HL-60 (cell line): ENCODE results near the gene B9D1.

Source experiments
- DNase-seq, 2 experiments: peaks; one replicate each; pipeline ENCODE4 v3.0.0-alpha.2; 2010 to 2020; ENCODE audit warnings: low read depth in 1 of 2, low spot score in 1 of 2
- H3K27ac ChIP-seq: fragments of 250-450 bp; sonication (Bioruptor Pico); replicated peaks from 2 replicates; pipeline ENCODE4 v1.5.1; 2020; ENCODE audit warnings: mild to moderate bottlenecking, moderate library complexity
- H3K27me3 ChIP-seq: fragments of 250-450 bp; sonication (Bioruptor Pico); 2 replicates; pipeline ENCODE4 v1.5.1; 2021; ENCODE audit warnings: mild to moderate bottlenecking, moderate library complexity; ENCODE audit not compliant: insufficient read depth, poor library complexity, severe bottlenecking
- H3K4me3 ChIP-seq: replicated peaks from 2 replicates; pipeline ENCODE4 v1.5.1; 2011; ENCODE audit warnings: mild to moderate bottlenecking, control low read depth, low read length; ENCODE audit not compliant: insufficient read depth
- CTCF ChIP-seq: IDR thresholded peaks from one replicate; pipeline ENCODE4 v1.5.1; 2011; ENCODE audit warnings: low read length, control low read depth, inconsistent platforms; ENCODE audit not compliant: insufficient read depth
- GABPA ChIP-seq: IDR thresholded peaks from 2 replicates; pipeline ENCODE4 v1.6.1; 2012; ENCODE audit warnings: low read depth
- POLR2AphosphoS5 ChIP-seq: IDR thresholded peaks from 2 replicates; pipeline ENCODE4 v1.6.1; 2012; ENCODE audit warnings: low read depth
- REST ChIP-seq: IDR thresholded peaks from 2 replicates; pipeline ENCODE4 v1.6.1; 2012; ENCODE audit warnings: low read depth; ENCODE audit not compliant: insufficient replicate concordance
- SPI1 ChIP-seq: IDR thresholded peaks from 2 replicates; pipeline ENCODE4 v1.6.1; 2012; ENCODE audit warnings: low read depth, mild to moderate bottlenecking, borderline replicate concordance

B9D1 gene

GRCh38 chr17:19410091-19410490 lies 47.6 kb upstream of the B9D1 start:
- TF ChIP-seq REST (no peak), SPI1 (no peak), CTCF (no peak)
- H3K27ac ChIP-seq: no peak overlapping the region
- H3K27me3 ChIP-seq: no peaks in the 10 kb centered on the region
- DNase-seq: no peak
- no peak overlapping the region for H3K4me3 ChIP-seq

GRCh38 chr17:19409509-19409908 lies 47.0 kb upstream of the B9D1 start:
- no peak overlapping the region for H3K27ac ChIP-seq
- H3K4me3 ChIP-seq: no peak overlapping the region
- no peak for TF ChIP-seq POLR2AphosphoS5
- TF ChIP-seq REST: no peak
- no peak for TF ChIP-seq SPI1
- no peak for TF ChIP-seq CTCF
- TF ChIP-seq GABPA: no peak
- H3K27me3 ChIP-seq: no peaks in the 10 kb centered on the region
- DNase-seq: no peak

GRCh38 chr17:19409066-19409465 lies 46.5 kb upstream of the B9D1 start:
- Histone ChIP-seq H3K27ac (no peak overlapping the region), H3K4me3 (no peak overlapping the region), H3K27me3 (no peaks in the 10 kb centered on the region)
- no peak for TF ChIP-seq REST
- no peak for TF ChIP-seq GABPA
- no peak for DNase-seq

GRCh38 chr17:19408346-19408710 lies 45.8 kb upstream of the B9D1 start:
- H3K4me3 ChIP-seq: no peak overlapping the region

More at GRCh38 chr17:19408346-19408710, 45.8 kb upstream of the B9D1 start:
- H3K27ac ChIP-seq: no peak overlapping the region
- no peaks in the 10 kb centered on the region for H3K27me3 ChIP-seq
- TF ChIP-seq GABPA: no peak
- no peak for TF ChIP-seq POLR2AphosphoS5
- no peak for TF ChIP-seq SPI1
- no peak for TF ChIP-seq REST
- no peak for TF ChIP-seq CTCF
- DNase-seq: no peak
